Activated CD4-positive, alpha-beta T cell treated with anti-CD3 and anti-CD28 coated beads, Interleukin-2, Interleukin-4, amounts not matched to agents 100 ng/mL and 50 ng/mL, durations not matched to agents 16 hours and 8 hours (primary cell): ENCODE data around the gene ACSM2A.
"Not testable (repeated sequence)": the region's sequence is repeated elsewhere in the genome, so short reads cannot be mapped to it uniquely, and the experiment has no call there.

Experiments
- DNase-seq: peaks from one replicate; pipeline ENCODE4 v3.0.0-alpha.2; 2020; ENCODE audit warnings: low spot score

The ACSM2A gene

GRCh38 chr16:20453633-20454032 lies 2.3 kb downstream of the ACSM2A start:
- not testable (repeated sequence) for DNase-seq

DNA sequence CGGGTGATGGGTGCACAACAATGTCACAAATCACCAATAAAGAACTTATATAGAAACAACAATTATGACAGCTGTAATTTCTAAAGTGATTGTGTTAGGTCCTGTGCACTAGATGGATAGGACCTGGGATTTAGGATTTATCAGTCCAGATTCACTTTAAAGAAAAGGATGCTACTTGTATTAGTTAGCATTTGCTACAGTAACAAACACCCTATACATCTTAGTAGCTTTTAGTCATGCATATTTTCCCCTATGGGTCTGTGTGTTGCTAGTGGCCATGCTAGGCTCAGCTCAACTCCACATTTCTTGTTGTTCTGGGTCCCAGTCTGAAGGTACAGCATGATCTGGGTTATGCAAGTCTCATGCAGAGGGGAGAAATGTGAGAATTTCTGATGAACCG lies 7.9 kb downstream of the ACSM2A start:
- DNase-seq, result not testable (repeated sequence)

- not testable (repeated sequence) for DNase-seq
Observed at GRCh38 chr16:20460313-20460712, 9.0 kb downstream of the ACSM2A start.

DNA sequence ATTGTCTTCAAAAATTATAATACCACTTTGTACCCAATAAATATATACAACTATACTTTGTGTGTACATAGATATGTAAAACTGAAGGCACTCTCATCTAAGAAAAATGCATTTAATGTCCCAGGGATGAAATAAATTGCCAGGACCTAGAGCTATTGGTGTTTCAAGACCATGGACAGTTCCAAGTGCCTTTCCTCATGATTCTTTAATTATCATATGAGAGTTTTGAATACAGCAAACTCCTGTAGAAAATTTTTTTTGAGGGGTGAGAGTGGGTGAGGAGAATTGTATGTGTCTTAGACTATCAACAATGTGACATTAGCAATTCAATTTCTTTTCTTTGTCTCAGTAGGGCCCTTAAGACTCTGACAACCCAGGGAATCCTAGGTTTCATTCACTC lies 17.6 kb downstream of the ACSM2A start:
- not testable (repeated sequence) for DNase-seq

DNA sequence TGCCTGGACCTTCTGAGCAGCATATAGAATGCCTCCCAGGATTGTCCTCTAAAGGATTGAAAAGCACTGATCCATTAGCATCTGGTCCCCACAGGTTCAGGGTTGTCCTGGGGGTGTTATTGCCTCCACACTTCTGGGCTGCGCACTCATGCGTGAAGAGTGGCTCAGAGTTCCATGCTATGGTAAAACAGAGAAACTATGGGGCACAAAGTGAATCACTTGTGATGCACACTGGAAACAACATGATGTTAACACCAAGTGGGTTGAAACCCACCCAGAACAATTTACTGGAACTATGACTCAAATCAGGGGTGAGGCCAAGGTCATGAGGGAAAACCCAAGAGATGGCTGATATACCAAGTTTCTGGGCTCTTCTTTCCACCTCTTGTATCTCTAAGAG lies 18.6 kb downstream of the ACSM2A start:
- DNase-seq, result not testable (repeated sequence)

- DNase-seq, result not testable (repeated sequence)
Observed at GRCh38 chr16:20470732-20471131, 19.4 kb downstream of the ACSM2A start.

GRCh38 chr16:20477188-20477744 lies 25.9 kb downstream of the ACSM2A start:
- not testable (repeated sequence) for DNase-seq

- not testable (repeated sequence) for DNase-seq
Observed at GRCh38 chr16:20483989-20484388, 32.7 kb downstream of the ACSM2A start.

- no peak for DNase-seq
Observed at GRCh38 chr16:20484726-20485125, 33.4 kb downstream of the ACSM2A start.

DNA sequence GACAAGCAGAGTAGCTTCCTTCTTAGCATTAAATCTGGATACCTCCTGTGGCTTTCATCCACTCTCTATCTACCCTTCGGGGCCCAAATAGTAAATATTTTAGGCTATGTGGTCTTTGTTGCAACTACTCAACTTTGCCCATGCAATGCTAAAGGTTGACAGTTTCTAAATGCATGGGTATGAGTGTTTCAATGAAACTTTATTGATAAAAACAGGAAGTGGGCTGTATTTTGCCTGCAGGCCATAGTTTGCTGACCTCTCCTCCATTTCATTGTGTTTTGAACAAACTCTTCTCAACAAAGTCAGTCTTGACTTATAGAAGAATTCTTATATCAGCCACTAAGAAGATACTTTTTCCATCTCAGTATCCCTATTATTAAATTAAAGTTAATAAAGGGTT lies 34.1 kb downstream of the ACSM2A start:
- DNase-seq, result no peak

DNA sequence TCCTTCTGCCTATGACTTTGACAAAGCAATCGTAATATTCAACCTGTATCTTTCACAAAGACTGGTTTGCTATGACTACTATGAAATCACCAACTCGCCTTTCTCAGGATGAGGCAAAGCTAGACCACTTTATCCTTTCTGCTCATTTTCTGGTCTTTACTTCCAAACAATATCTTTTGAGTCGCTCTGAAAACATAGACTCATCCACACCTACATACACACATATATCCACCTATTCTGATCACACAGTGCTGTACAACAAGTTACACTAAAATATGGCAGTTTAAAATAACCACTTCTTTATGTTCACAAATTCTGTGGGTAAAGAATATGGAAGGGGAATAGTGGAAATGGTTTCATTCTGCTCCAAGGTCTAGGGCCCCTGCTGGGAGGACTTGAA lies 39.7 kb downstream of the ACSM2A start:
- DNase-seq, result not testable (repeated sequence)

- DNase-seq, result not testable (repeated sequence)
Observed at GRCh38 chr16:20491448-20491847, 40.1 kb downstream of the ACSM2A start.

DNA sequence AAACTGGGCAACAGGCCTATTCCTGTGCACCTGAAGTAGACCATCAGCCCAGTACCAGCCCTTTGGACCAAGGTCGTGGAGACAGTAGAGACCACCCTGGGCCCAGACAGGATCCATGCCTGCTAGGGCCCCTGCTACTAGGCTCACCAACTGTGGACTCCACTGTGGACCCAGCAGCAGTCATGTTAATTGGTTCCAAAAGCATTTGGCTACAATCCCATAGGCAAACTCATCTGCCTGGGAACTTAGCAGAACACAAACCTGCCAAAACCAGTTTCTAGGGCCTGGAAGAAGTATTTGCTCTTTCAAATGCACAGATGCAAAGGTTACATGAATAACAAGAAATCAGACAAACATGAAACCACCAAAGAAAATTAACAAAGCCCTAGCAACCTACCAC lies 53.1 kb downstream of the ACSM2A start:
- no peak for DNase-seq

GRCh38 chr16:20507280-20507679 lies 56.0 kb downstream of the ACSM2A start:
- no peak for DNase-seq

DNA sequence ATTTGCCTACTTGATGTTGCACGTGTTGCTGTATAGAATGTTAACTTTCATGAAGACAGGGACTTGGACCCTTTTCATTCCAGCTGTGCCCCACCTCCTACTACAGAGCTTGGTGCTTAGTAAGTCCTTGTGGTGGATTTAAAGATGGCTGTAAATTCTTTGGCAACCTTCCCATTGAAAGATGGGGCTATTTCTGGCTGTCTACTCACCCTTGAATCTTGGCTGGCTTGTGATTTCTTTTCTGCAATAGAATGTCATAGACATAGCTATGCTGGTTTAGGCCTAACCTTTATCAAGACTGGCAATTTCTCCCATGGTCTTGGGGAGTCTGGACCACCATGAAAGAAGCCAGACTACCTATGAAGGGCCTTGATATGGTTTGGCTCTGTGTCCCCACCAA lies 59.0 kb downstream of the ACSM2A start:
- DNase-seq, result no peak

- DNase-seq, result no peak
Observed at GRCh38 chr16:20515688-20516090, 64.4 kb downstream of the ACSM2A start.

GRCh38 chr16:20517149-20517548 lies 65.8 kb downstream of the ACSM2A start:
- DNase-seq, result no peak

GRCh38 chr16:20519231-20519630 lies 67.9 kb downstream of the ACSM2A start:
- DNase-seq, result no peak

GRCh38 chr16:20520103-20520502 lies 68.8 kb downstream of the ACSM2A start:
- no peak for DNase-seq

DNA sequence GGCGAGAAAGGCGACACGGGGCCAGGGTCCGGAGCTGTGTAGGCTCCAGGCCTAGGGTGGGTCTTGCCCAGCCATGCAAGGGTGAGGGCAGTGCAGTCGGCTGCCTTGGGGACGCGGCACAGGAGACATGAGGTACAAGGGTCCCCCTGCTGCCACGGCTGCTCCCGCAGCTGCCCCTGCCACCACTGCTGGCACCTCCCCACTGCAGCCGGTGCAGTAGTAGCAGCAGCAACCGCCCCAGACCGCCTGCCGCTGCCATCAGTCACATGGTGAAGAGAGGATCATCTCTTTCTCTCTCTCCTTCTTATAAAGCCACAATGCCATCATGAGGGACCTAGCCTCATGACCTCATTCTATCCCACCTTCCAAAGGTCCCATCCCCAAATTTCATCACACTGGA lies 80.5 kb downstream of the ACSM2A start:
- not testable (repeated sequence) for DNase-seq

DNA sequence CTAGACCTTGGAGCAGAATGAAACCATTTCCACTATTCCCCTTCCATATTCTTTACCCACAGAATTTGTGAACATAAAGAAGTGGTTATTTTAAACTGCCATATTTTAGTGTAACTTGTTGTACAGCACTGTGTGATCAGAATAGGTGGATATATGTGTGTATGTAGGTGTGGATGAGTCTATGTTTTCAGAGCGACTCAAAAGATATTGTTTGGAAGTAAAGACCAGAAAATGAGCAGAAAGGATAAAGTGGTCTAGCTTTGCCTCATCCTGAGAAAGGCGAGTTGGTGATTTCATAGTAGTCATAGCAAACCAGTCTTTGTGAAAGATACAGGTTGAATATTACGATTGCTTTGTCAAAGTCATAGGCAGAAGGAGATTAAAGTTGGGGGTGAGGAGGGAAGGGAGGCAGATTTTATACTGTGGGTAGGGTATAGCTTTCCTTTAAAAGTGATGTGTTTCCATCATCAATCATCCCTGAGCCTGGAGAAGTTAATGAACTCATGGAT lies 81.0 kb downstream of the ACSM2A start:
- DNase-seq, result not testable (repeated sequence)

DNA sequence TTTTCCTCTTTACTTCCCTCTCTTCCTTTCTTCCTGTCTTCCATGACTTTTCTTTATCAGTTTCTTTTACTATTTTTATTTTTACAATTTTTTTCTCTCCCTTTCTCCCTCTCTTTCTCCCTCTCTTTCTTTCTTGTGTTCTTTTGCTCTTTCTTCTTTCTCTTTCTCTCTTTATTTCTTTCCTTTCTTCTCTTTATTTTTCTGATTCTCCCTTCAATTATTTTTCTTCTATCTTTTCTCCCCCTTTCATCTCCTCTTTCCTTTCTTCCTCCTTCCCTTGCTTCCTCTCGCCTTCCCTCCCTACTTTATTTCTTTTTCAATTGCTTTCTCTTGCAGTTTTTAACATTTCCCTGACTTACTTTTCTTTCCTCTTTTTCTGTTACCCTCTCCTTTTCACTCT lies 85.3 kb downstream of the ACSM2A start:
- not testable (repeated sequence) for DNase-seq
